ENCODE data around the gene NID2. TPM values are rescaled to one million over a fixed set of nuclear protein-coding genes. Genes with fewer than 3 reads are reported as not detected.

Gene NID2
- total RNA-seq, 1 donor = 146 TPM

- no peak overlapping the region for H3K4me3 ChIP-seq (ENCODE audit: low read depth, low read length)
- no peak for DNase-seq (ENCODE audit: low read depth)
- no peak for TF ChIP-seq CTCF (IDR thresholded peaks at IDR 0.05; ENCODE audit: insufficient read depth, low read depth, low read length)
Observed at GRCh38 chr14:51972566-51972965, 96.3 kb downstream of the NID2 start.

- H3K4me3 ChIP-seq (ENCODE audit: low read depth, low read length) = no peak overlapping the region
- TF ChIP-seq CTCF (IDR thresholded peaks at IDR 0.05; ENCODE audit: insufficient read depth, low read depth, low read length) = no peak
- no peak for DNase-seq (ENCODE audit: low read depth)
Observed at GRCh38 chr14:51969852-51970540, 98.9 kb downstream of the NID2 start.

DNA sequence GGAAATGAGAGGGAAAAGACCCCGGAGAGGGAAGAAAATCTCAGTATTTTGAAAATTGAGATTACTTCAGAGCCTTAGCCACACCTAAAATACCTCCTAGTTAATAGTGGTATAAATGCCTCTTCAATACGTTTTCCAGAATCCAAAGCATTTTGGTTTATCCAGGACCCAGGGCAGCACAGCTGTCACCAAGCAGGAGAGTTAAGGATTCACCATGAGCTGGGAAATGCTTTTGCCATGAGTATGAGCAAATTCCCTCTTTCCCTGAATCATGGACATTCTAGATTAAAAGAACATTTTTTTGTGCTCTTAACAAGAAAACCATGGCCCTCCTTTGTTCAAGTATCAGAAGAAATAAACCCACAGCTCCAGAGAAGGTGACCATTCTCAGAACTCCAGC lies 101.3 kb downstream of the NID2 start:
- no peak overlapping the region for H3K4me3 ChIP-seq (ENCODE audit: low read depth, low read length)
- DNase-seq (ENCODE audit: low read depth) = no peak
- TF ChIP-seq CTCF (IDR thresholded peaks at IDR 0.05; ENCODE audit: insufficient read depth, low read depth, low read length) = no peak

- no peak for TF ChIP-seq CTCF (IDR thresholded peaks at IDR 0.05; ENCODE audit: insufficient read depth, low read depth, low read length)
- H3K4me3 ChIP-seq (ENCODE audit: low read depth, low read length) = peak overlapping the region; percentile 44
- DNase-seq (ENCODE audit: low read depth) = peak; percentile 63
Observed at GRCh38 chr14:51963286-51963685, 105.6 kb downstream of the NID2 start.

- DNase-seq (ENCODE audit: low read depth) = no peak
- TF ChIP-seq CTCF (IDR thresholded peaks at IDR 0.05; ENCODE audit: insufficient read depth, low read depth, low read length) = no peak
- H3K4me3 ChIP-seq (ENCODE audit: low read depth, low read length) = no peak overlapping the region
Observed at GRCh38 chr14:51962711-51963110, 106.1 kb downstream of the NID2 start.

- DNase-seq (ENCODE audit: low read depth) = no peak
- no peak for TF ChIP-seq CTCF (IDR thresholded peaks at IDR 0.05; ENCODE audit: insufficient read depth, low read depth, low read length)
- H3K4me3 ChIP-seq (ENCODE audit: low read depth, low read length) = no peak overlapping the region
Observed at GRCh38 chr14:51960866-51961265, 108.0 kb downstream of the NID2 start.

DNA sequence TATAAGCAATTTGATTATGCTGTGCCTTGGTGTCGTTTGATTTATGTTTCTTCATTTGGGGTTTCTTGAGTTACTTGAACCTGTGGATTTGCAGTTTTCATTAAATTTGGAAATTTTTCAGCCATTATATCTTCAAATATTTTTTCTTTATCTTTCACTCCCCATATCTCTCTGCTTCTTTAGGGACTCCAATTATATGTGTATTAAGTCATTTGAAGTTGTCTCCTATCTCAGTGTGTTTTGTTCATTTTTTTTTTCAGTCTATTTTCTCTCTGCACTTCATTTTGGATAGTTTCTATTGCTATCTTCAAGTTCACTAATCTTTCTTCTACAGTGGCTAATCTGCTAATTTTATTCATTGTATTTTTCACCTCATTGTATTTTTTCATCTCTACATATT lies 108.9 kb downstream of the NID2 start:
- no peak for TF ChIP-seq CTCF (IDR thresholded peaks at IDR 0.05; ENCODE audit: insufficient read depth, low read depth, low read length)
- no peak for DNase-seq (ENCODE audit: low read depth)
- no peak overlapping the region for H3K4me3 ChIP-seq (ENCODE audit: low read depth, low read length)
